ENCODE data around the gene PDHB.

Gene PDHB

DNA sequence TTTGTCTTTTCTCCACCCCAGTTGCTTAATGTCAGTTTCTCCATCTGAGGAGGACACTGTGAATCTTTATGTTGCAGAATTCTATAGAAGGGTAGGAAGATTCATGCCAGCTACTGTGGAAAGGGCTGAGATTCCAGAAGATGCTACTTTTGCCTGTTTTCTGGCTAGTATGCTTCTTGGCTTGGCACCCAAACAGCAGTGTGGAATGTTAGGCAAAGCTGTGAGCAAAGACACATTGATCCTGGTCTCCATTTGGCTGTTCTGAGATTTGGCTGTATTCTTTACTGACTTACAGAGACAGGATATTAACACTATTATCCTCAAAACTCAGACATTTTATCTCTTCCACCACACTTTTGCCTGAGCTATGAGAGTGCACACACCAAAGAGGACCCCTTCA lies 39.3 kb downstream of the PDHB start:
- no peak for DNase-seq

DNA sequence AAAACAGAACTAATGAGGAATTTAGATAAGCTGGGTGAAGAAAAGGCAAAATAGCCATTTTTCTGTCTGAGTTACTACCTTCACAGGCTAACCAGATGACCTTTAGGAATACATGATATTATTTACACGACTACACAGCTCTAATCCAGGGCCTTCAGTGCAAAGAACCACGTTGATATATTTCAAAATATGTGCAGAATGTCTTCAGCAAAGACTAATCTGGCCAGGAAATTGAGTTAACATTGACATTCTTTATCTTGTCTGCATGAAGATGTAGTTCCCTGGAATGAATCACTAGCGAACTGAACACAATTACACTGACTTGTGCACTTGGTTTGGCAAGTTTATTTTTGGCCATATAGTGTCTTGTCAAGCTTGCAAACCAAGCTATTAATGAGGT lies 41.5 kb downstream of the PDHB start:
- no peak for DNase-seq

- DNase-seq: no peak
Observed at GRCh38 chr3:58391156-58391865, 42.3 kb downstream of the PDHB start.

- DNase-seq: peak; percentile 32
Observed at GRCh38 chr3:58388550-58389091, 45.0 kb downstream of the PDHB start.

- no peak for DNase-seq
Observed at GRCh38 chr3:58387650-58388546, 45.7 kb downstream of the PDHB start.

DNA sequence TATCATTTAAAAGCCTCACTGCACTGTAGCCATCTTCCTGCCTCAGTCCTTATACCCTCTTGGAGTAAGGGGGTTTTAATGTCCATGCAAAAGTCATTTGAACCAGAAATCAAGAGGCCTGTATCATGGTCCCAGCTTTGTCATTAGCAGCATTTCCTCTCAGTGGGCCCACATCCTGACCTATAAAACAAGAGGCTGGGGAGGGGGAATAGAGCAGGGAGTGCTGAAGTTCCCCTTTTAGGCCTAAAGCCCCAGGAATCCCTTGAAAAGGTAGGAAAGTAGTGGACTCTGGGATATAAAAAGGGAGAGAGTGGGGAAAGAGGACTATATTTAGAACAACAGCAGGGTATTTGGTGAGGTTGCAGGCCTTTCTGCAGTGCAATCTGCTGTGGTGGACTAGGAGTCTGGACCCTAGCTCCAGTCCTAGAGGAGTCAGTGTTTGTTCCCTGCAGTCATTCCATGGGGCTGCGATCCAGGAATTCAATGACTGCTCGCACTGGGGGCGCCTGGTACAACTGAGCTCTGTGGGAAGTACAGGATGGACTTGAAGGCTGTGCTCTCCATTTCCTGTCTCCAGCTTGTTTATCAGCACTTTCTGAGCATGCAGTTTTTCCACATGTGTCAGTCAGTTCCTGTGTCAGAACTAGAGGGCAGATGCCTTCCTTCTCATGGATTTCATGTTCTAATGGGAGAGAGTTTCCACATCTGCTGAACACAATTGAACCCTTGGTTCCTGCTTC lies 46.8 kb downstream of the PDHB start:
- DNase-seq: no peak

GRCh38 chr3:58384381-58385090 lies 49.1 kb downstream of the PDHB start:
- no peak for DNase-seq

DNA sequence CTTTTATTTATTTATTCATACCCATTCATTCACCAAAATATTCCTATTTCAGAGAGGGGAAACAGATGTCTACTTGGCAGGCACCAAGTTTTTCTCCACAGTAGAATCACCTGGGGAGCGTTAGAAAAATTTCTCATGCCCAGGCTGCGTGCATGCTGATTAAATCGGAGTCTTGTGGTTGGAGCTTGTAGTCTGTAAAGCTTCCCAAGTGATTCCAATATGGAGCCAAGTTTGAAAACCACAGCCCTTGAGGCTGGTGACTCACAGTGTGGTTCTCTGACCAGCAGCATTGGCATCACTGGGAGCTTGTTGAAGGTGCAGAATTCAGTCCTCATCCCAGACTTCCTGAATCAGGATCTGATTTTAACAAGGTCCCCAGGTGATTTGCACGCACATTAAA lies 49.7 kb downstream of the PDHB start:
- no peak for DNase-seq

GRCh38 chr3:58383476-58383875 lies 50.2 kb downstream of the PDHB start:
- no peak for DNase-seq

GRCh38 chr3:58379351-58380073 lies 54.1 kb downstream of the PDHB start:
- no peak for DNase-seq

GRCh38 chr3:58377750-58378149 lies 55.9 kb downstream of the PDHB start:
- DNase-seq: no peak
